NB4 (cell line): ENCODE data around the gene A1CF.

Experiments used
- TF ChIP-seq, protein P1 (sequence below): IDR thresholded peaks from 2 replicates; pipeline ENCODE4 v1.6.1; 2011; ENCODE audit warnings: low read depth, low read length
- TF ChIP-seq, protein P2 (sequence below): IDR thresholded peaks from one replicate; pipeline ENCODE4 v1.5.1; 2012; ENCODE audit warnings: low read depth, low read length

DNA sequence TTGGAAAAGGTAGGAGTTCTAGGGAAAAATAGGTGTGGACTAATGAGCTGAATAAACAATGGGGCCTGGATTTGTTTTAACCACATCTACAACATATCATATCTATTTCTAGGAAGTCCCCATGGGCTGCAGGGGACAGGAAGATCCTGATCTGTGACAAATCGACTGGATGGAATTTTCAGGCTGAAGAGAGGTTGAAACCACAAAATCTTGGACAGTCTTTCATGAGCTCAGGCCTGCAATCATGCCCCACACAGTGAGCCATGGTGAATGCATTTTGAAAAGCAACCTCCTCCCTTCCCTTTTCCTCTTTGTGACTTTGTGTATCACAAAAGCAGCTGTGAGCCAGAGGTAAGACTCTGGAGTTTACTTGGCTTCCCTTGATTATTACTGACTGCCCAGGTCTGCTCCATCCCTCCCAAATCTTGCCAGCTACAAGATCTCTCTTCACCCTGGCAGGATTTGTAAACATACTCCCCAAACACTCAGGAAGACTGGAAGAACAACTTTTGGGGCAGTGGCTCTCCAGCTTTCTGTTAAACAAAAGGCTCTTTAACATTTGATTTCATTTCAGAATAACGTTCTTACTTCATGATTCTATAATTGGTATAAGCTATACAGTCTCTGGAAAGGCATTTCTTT is 79.3 kb downstream of the A1CF start:
- TF ChIP-seq, protein P1, sequence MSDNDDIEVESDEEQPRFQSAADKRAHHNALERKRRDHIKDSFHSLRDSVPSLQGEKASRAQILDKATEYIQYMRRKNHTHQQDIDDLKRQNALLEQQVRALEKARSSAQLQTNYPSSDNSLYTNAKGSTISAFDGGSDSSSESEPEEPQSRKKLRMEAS: no peak
- TF ChIP-seq, protein P2, sequence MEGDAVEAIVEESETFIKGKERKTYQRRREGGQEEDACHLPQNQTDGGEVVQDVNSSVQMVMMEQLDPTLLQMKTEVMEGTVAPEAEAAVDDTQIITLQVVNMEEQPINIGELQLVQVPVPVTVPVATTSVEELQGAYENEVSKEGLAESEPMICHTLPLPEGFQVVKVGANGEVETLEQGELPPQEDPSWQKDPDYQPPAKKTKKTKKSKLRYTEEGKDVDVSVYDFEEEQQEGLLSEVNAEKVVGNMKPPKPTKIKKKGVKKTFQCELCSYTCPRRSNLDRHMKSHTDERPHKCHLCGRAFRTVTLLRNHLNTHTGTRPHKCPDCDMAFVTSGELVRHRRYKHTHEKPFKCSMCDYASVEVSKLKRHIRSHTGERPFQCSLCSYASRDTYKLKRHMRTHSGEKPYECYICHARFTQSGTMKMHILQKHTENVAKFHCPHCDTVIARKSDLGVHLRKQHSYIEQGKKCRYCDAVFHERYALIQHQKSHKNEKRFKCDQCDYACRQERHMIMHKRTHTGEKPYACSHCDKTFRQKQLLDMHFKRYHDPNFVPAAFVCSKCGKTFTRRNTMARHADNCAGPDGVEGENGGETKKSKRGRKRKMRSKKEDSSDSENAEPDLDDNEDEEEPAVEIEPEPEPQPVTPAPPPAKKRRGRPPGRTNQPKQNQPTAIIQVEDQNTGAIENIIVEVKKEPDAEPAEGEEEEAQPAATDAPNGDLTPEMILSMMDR: no peak
